HCT116 (cell line): ENCODE results near the gene MANSC1. TPM values are rescaled to one million over a fixed set of nuclear protein-coding genes. Genes with fewer than 3 reads are reported as not detected.

Experiments
- ATAC-seq: fragments of 200-7000 bp; cut with Tn5 transposase; 2 replicates; pipeline ENCODE4 v1.9.1; 2020; ENCODE audit warnings: mild to moderate bottlenecking, moderate library complexity
- BruUV-seq: library from RNA; stranded (reverse); fragments of 400-500 nt; replicated peaks from 2 replicates; lab custom pipeline; 2021; lab: Mats Ljungman, UMichigan
- CTCF ChIA-PET: fragments of 300-600 bp; sonication (Branson Sonifier 250); formaldehyde crosslinking; loops from one replicate; lab custom pipeline; 2021; ENCODE audit warnings: antibody characterized with exemption; lab: Charles Lee
- POLR2A ChIA-PET: fragments of 300-600, 350-600 bp; sonication (Branson Sonifier 250); formaldehyde crosslinking; loops from one replicate; lab custom pipeline; 2021; ENCODE audit warnings: antibody characterized with exemption; lab: Charles Lee
- RAD21 ChIA-PET, 2 experiments: fragments of 300-600 bp; sonication (Branson Sonifier 250); formaldehyde crosslinking; loops; one replicate each; lab custom pipeline; 2023; ENCODE audit warnings: low total read pairs in 2 of 2; ENCODE audit not compliant: uncharacterized antibody in 2 of 2, unreplicated experiment in 2 of 2, low non-redundant PET in 1 of 2; lab: Charles Lee
- DNase-seq: peaks from one replicate; pipeline ENCODE4 v3.0.0-alpha.2; 2010; ENCODE audit warnings: low read depth, low spot score
- H2AFZ ChIP-seq: fragments of 200-600 bp; shearing (Covaris generic), sonication (generic); 2 replicates; pipeline ENCODE4 v1.6.1; 2017; ENCODE audit warnings: low read depth, mixed run types, mixed read lengths, antibody characterized with exemption, low read length; ENCODE audit not compliant: poor library complexity, severe bottlenecking
- H3K27ac ChIP-seq: 2 replicates; pipeline ENCODE4 v1.5.1; 2012; ENCODE audit warnings: low read depth, low read length
- H3K27me3 ChIP-seq: fragments of 200-600 bp; sonication (generic); 2 replicates; pipeline ENCODE4 v1.6.1; 2016; ENCODE audit warnings: mixed run types, low read length, mixed read lengths; ENCODE audit not compliant: insufficient read depth
- H3K36me3 ChIP-seq, 2 experiments: fragments of 200-500 bp in 1 of 2; fragments of 200-600 bp in 1 of 2; sonication (Bioruptor generic) in 1 of 2; sonication (generic) in 1 of 2; 2 replicates each; pipeline versions ENCODE4 v1.5.1 to v1.6.1; 2014 to 2016; ENCODE audit warnings: low read length in 2 of 2, inconsistent platforms in 1 of 2, mixed read lengths in 1 of 2, mixed run types in 1 of 2; ENCODE audit not compliant: insufficient read depth in 2 of 2, control insufficient read depth in 1 of 2
- H3K4me1 ChIP-seq, 2 experiments: fragments of 200-600 bp in 1 of 2; sonication (generic) in 1 of 2; 2 replicates each; pipeline versions ENCODE4 v1.5.1 to v1.6.1; 2012 to 2017; ENCODE audit warnings: low read length in 2 of 2, inconsistent platforms in 1 of 2, mild to moderate bottlenecking in 1 of 2, mixed read lengths in 1 of 2, mixed run types in 1 of 2, moderate library complexity in 1 of 2; ENCODE audit not compliant: insufficient read depth in 2 of 2, control insufficient read depth in 1 of 2
- H3K4me2 ChIP-seq: fragments of 200-600 bp; sonication (generic); 2 replicates; pipeline ENCODE4 v1.6.1; 2017; ENCODE audit warnings: mixed run types, low read length, mixed read lengths
- H3K4me3 ChIP-seq, 2 experiments: fragments of 200-600 bp in 1 of 2; sonication (generic) in 1 of 2; replicated peaks in 1 of 2; 2 replicates each; pipeline ENCODE4 v1.5.1; 2011 to 2016; ENCODE audit warnings: low read length in 2 of 2, control low read depth in 1 of 2, low read depth in 1 of 2, mild to moderate bottlenecking in 1 of 2, mixed read lengths in 1 of 2, mixed run types in 1 of 2
- H3K79me2 ChIP-seq: fragments of 200-600 bp; sonication (generic); 2 replicates; pipeline ENCODE4 v1.6.1; 2017; ENCODE audit warnings: mild to moderate bottlenecking, mixed run types, low read length, moderate library complexity, mixed read lengths; ENCODE audit not compliant: insufficient read depth
- H3K9ac ChIP-seq: fragments of 200-600 bp; sonication (generic); 2 replicates; pipeline ENCODE4 v1.6.1; 2016; ENCODE audit warnings: low read length, mixed read lengths
- H3K9me2 ChIP-seq: fragments of 200-600 bp; sonication (generic), shearing (Covaris generic); 2 replicates; pipeline ENCODE4 v1.6.1; 2017; ENCODE audit warnings: mixed run types, mild to moderate bottlenecking, moderate library complexity; ENCODE audit not compliant: insufficient read depth
- H3K9me3 ChIP-seq, 2 experiments: fragments of 200-500 bp in 1 of 2; fragments of 200-600 bp in 1 of 2; sonication (Bioruptor generic) in 1 of 2; sonication (generic) in 1 of 2; 2 replicates each; pipeline ENCODE4 v1.6.1; 2014 to 2017; ENCODE audit warnings: low read length in 2 of 2, mixed read lengths in 2 of 2, inconsistent platforms in 1 of 2, low read depth in 1 of 2, mild to moderate bottlenecking in 1 of 2, mixed run types in 1 of 2, moderate library complexity in 1 of 2; ENCODE audit not compliant: control insufficient read depth in 1 of 2, insufficient read depth in 1 of 2
- H4K20me1 ChIP-seq: fragments of 200-600 bp; sonication (generic), shearing (Covaris generic); 2 replicates; pipeline ENCODE4 v1.6.1; 2017; ENCODE audit warnings: mixed run types, mild to moderate bottlenecking, moderate library complexity; ENCODE audit not compliant: insufficient read depth
- CBX3 ChIP-seq: IDR thresholded peaks from 2 replicates; pipeline ENCODE4 v1.6.1; 2012; ENCODE audit warnings: low read depth
- EGR1 ChIP-seq: IDR thresholded peaks from 2 replicates; pipeline ENCODE4 v1.6.1; 2012; ENCODE audit warnings: low read depth
- ELF1 ChIP-seq: IDR thresholded peaks from 2 replicates; pipeline ENCODE4 v1.6.1; 2012; ENCODE audit warnings: low read depth, borderline replicate concordance
- EZH2 ChIP-seq: fragments of 200-600 bp; sonication (generic); IDR thresholded peaks from 2 replicates; pipeline ENCODE4 v1.6.1; 2017; ENCODE audit warnings: antibody characterized with exemption, mixed run types
- EZH2phosphoT487 ChIP-seq: fragments of 200-600 bp; IDR thresholded peaks from 2 replicates; pipeline ENCODE4 v1.6.1; 2018; ENCODE audit warnings: antibody characterized with exemption, borderline replicate concordance
- JUND ChIP-seq: IDR thresholded peaks from 2 replicates; pipeline ENCODE4 v1.6.1; 2012
- POLR2A ChIP-seq: IDR thresholded peaks from 2 replicates; pipeline ENCODE4 v1.7.0; 2011; ENCODE audit warnings: borderline replicate concordance; ENCODE audit not compliant: insufficient read depth, insufficient read length; ENCODE audit errors: extremely low read depth
- POLR2AphosphoS5 ChIP-seq: IDR thresholded peaks from 2 replicates; pipeline ENCODE4 v1.6.1; 2011; ENCODE audit warnings: mild to moderate bottlenecking, low read depth, low read length, moderate library complexity
- RAD21 ChIP-seq: IDR thresholded peaks from 2 replicates; pipeline ENCODE4 v1.6.1; 2012; ENCODE audit warnings: low read depth, mild to moderate bottlenecking
- REST ChIP-seq: IDR thresholded peaks from 2 replicates; pipeline ENCODE4 v1.6.1; 2012; ENCODE audit warnings: low read depth
- SIN3A ChIP-seq: IDR thresholded peaks from 2 replicates; pipeline ENCODE4 v1.6.1; 2012; ENCODE audit warnings: low read depth
- SP1 ChIP-seq: IDR thresholded peaks from 2 replicates; pipeline ENCODE4 v1.6.1; 2012; ENCODE audit warnings: low read depth
- SRF ChIP-seq: IDR thresholded peaks from 2 replicates; pipeline ENCODE4 v1.6.1; 2012; ENCODE audit warnings: low read depth
- TCF7L2 ChIP-seq: IDR thresholded peaks from 2 replicates; pipeline ENCODE4 v1.7.0; 2011; ENCODE audit warnings: borderline replicate concordance, inconsistent platforms; ENCODE audit not compliant: insufficient read depth, insufficient read length; ENCODE audit errors: extremely low read depth
- YY1 ChIP-seq: IDR thresholded peaks from 2 replicates; pipeline ENCODE4 v1.6.1; 2011; ENCODE audit warnings: low read length, low read depth, moderate library complexity, mild to moderate bottlenecking; ENCODE audit not compliant: insufficient replicate concordance; ENCODE audit errors: extremely low read depth
- ZNF274 ChIP-seq: fragments of 200-500 bp; sonication (Bioruptor generic); IDR thresholded peaks from 2 replicates; pipeline ENCODE4 v1.6.1; 2014; ENCODE audit warnings: mild to moderate bottlenecking, low read depth, low read length, inconsistent platforms
- intact Hi-C: fragments of 100-400 bp; cut with micrococcal nuclease; formaldehyde crosslinking; loops from 2 replicates; pipeline ENCODE4 v1.10.0; 2022
- total RNA-seq: library from RNA; stranded (reverse); gene quantifications from one replicate; pipeline ENCODE4 v1.2.1, GENCODE V29; 2021; ENCODE audit not compliant: unreplicated experiment
- TF ChIP-seq, protein P1 (sequence below), 3 experiments: fragments of 200-600 bp in 1 of 3; sonication (generic) in 1 of 3; IDR thresholded peaks in 2 of 3; conservative IDR thresholded peaks in 1 of 3; 2 replicates each; pipeline ENCODE4 v1.5.1; 2012 to 2017; ENCODE audit warnings: low read depth in 2 of 3, low read length in 2 of 3, antibody characterized with exemption in 1 of 3, borderline replicate concordance in 1 of 3, control low read depth in 1 of 3, mild to moderate bottlenecking in 1 of 3, mixed read lengths in 1 of 3, mixed run types in 1 of 3, moderate library complexity in 1 of 3; ENCODE audit not compliant: insufficient read depth in 1 of 3
- TF ChIP-seq, protein P2 (sequence below): IDR thresholded peaks from 2 replicates; pipeline ENCODE4 v1.6.1; 2011; ENCODE audit warnings: mild to moderate bottlenecking, low read length, moderate library complexity; ENCODE audit not compliant: insufficient replicate concordance; ENCODE audit errors: extremely low read depth
- TF ChIP-seq, protein P3 (sequence below): IDR thresholded peaks from 2 replicates; pipeline ENCODE4 v1.6.1; 2012
- TF ChIP-seq, protein P4 (sequence below): IDR thresholded peaks from 2 replicates; pipeline ENCODE4 v1.6.1; 2012

Gene MANSC1
- total RNA-seq, 1 experiment from 2014 or later, result 0.20 TPM

- no peak overlapping the region for H3K27ac ChIP-seq
These were observed 47.1 kb upstream of the MANSC1 start for GRCh38 chr12:12397184-12397583.

More at GRCh38 chr12:12397184-12397583, 47.1 kb upstream of the MANSC1 start:
- Histone ChIP-seq H3K9ac (no peak overlapping the region), H4K20me1 (no peaks in the 10 kb centered on the region), H3K79me2 (no peaks in the 10 kb centered on the region), H3K4me3 (no peak overlapping the region), H3K9me2 (no peaks in the 10 kb centered on the region), H3K4me1 (no peaks in the 10 kb centered on the region), H3K27me3 (no peaks in the 10 kb centered on the region), H3K9me3 (no peaks in the 10 kb centered on the region), H2AFZ (no peak overlapping the region), H3K4me2 (no peak overlapping the region), H3K36me3 (no peaks in the 10 kb centered on the region)
- BruUV-seq, result no TSS peak
- ChIA-PET RAD21 (no interaction called here), CTCF (no interaction called here), POLR2A (no interaction called here)
- TF ChIP-seq EZH2phosphoT487, result no peak
- no peak for TF ChIP-seq POLR2A
- no peak for TF ChIP-seq ZNF274
- TF ChIP-seq YY1, result no peak
- no peak for TF ChIP-seq EZH2
- no peak for TF ChIP-seq SRF
- TF ChIP-seq REST, result no peak
- TF ChIP-seq, protein P1, sequence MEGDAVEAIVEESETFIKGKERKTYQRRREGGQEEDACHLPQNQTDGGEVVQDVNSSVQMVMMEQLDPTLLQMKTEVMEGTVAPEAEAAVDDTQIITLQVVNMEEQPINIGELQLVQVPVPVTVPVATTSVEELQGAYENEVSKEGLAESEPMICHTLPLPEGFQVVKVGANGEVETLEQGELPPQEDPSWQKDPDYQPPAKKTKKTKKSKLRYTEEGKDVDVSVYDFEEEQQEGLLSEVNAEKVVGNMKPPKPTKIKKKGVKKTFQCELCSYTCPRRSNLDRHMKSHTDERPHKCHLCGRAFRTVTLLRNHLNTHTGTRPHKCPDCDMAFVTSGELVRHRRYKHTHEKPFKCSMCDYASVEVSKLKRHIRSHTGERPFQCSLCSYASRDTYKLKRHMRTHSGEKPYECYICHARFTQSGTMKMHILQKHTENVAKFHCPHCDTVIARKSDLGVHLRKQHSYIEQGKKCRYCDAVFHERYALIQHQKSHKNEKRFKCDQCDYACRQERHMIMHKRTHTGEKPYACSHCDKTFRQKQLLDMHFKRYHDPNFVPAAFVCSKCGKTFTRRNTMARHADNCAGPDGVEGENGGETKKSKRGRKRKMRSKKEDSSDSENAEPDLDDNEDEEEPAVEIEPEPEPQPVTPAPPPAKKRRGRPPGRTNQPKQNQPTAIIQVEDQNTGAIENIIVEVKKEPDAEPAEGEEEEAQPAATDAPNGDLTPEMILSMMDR (IDR thresholded peaks at IDR 0.05 in 2 of 3, conservative IDR thresholded peaks at IDR 0.05 in 1 of 3; ENCODE audit: borderline replicate concordance in 1 of 3, insufficient read depth in 1 of 3, low read depth in 2 of 3, low read length in 2 of 3), result no peak
- TF ChIP-seq, protein P2, sequence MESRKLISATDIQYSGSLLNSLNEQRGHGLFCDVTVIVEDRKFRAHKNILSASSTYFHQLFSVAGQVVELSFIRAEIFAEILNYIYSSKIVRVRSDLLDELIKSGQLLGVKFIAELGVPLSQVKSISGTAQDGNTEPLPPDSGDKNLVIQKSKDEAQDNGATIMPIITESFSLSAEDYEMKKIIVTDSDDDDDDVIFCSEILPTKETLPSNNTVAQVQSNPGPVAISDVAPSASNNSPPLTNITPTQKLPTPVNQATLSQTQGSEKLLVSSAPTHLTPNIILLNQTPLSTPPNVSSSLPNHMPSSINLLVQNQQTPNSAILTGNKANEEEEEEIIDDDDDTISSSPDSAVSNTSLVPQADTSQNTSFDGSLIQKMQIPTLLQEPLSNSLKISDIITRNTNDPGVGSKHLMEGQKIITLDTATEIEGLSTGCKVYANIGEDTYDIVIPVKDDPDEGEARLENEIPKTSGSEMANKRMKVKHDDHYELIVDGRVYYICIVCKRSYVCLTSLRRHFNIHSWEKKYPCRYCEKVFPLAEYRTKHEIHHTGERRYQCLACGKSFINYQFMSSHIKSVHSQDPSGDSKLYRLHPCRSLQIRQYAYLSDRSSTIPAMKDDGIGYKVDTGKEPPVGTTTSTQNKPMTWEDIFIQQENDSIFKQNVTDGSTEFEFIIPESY, result no peak
- no peak for TF ChIP-seq CBX3
- TF ChIP-seq EGR1, result no peak
- TF ChIP-seq RAD21, result no peak
- no peak for TF ChIP-seq ELF1
- no peak for TF ChIP-seq POLR2AphosphoS5
- TF ChIP-seq SIN3A, result no peak
- no peak for TF ChIP-seq SP1
- no peak for TF ChIP-seq TCF7L2
- TF ChIP-seq, protein P3, sequence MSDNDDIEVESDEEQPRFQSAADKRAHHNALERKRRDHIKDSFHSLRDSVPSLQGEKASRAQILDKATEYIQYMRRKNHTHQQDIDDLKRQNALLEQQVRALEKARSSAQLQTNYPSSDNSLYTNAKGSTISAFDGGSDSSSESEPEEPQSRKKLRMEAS, result no peak
- TF ChIP-seq JUND, result no peak
- TF ChIP-seq, protein P4, sequence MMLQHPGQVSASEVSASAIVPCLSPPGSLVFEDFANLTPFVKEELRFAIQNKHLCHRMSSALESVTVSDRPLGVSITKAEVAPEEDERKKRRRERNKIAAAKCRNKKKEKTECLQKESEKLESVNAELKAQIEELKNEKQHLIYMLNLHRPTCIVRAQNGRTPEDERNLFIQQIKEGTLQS, result no peak
- ATAC-seq, result no peak
- intact Hi-C loops, result no loop called here
- no peak for DNase-seq
